ENCODE measurements around the gene AK1. TPM values are rescaled to one million over a fixed set of nuclear protein-coding genes. Genes with fewer than 3 reads are reported as not detected.
"Not testable (repeated sequence)": the region's sequence is repeated elsewhere in the genome, so short reads cannot be mapped to it uniquely, and the experiment has no call there.

The AK1 gene
- total and polyA plus RNA-seq, 2 of the 8 experiments (the other 6 are each of a cell fraction or from before 2014, with no cell fraction given), result 37.9 to 39.2 TPM

DNA sequence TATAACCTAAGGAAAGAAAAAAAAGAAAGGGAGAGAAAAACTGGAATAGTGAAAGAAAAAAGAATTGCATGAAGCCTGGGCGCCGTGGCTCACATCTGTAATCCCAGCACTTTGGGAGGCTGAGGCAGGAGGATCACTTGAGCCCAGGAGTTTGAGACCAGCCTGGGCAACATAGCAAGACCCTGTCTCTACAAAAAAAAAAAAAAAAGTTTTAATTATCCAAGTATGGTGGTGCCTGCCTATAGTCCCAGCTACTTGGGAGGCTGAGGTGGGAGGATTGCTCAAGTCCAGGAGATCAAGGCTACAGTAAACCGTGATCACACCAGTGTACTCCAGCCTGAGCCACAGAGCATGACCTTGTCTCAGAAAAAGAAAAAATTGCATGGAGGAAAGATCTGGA is 4.2 kb upstream of the AK1 start:
- POLR2A ChIA-PET (ENCODE audit: partially characterized antibody), result interaction anchor here (0.8 to 8.6 kb wide), 6 partner anchors 14 to 430 kb away, joined by 3 to 91 read pairs (median 4); partner anchors contain the start of genes CDK9, LRSAM1 and ST6GALNAC6
- not testable (repeated sequence) for H2BK5ac ChIP-seq (ENCODE audit: low read depth, low read length); H2BK15ac ChIP-seq (ENCODE audit: low read length); H2BK12ac ChIP-seq (ENCODE audit: low read depth, low read length); H4K5ac ChIP-seq (ENCODE audit: insufficient read length, low read depth, low read length); H4K20me1 ChIP-seq (replicated peaks in 1 of 2; ENCODE audit: control insufficient read depth in 1 of 2, insufficient read depth in 2 of 2, low read length in 2 of 2); H3K4me3 ChIP-seq (ENCODE audit: extremely low read depth in 1 of 4, insufficient read depth in 2 of 4, low read depth in 3 of 4, low read length in 4 of 4); H3K9me3 ChIP-seq (ENCODE audit: insufficient read depth in 2 of 2, low read depth in 1 of 2, low read length in 1 of 2); H3K79me2 ChIP-seq (ENCODE audit: control insufficient read depth in 1 of 2, insufficient read depth in 2 of 2, low read length in 2 of 2); H3K23me2 ChIP-seq (ENCODE audit: low read depth, low read length); H2BK20ac ChIP-seq (ENCODE audit: low read length); DNase-seq (ENCODE audit: low read depth in 1 of 2, low spot score in 2 of 2); H3K27ac ChIP-seq (ENCODE audit: low read depth, low read length); H3K27me3 ChIP-seq (replicated peaks in 1 of 4; ENCODE audit: control insufficient read depth in 3 of 4, extremely low read depth in 1 of 4, insufficient read depth in 3 of 4, low read length in 3 of 4); H2AFZ ChIP-seq (ENCODE audit: low read length); H4K91ac ChIP-seq (replicated peaks; ENCODE audit: insufficient read length, low read length); H3K9ac ChIP-seq (replicated peaks in 1 of 4; ENCODE audit: extremely low read depth in 1 of 4, low read depth in 3 of 4, low read length in 3 of 4); FAIRE-seq; H3K36me3 ChIP-seq (ENCODE audit: control insufficient read depth in 2 of 4, insufficient read depth in 4 of 4, low read length in 3 of 4); H3K14ac ChIP-seq (ENCODE audit: insufficient read length); H2AK5ac ChIP-seq (ENCODE audit: low read depth, low read length); H3K23ac ChIP-seq (ENCODE audit: insufficient read length); H3K18ac ChIP-seq (ENCODE audit: extremely low read depth, low read length); H2BK120ac ChIP-seq (replicated peaks; ENCODE audit: low read depth, low read length); H4K8ac ChIP-seq (ENCODE audit: extremely low read depth, insufficient read depth, low read length); H3K4ac ChIP-seq (replicated peaks; ENCODE audit: insufficient read length, low read depth, low read length); H3K4me1 ChIP-seq (replicated peaks in 1 of 4; ENCODE audit: control insufficient read depth in 3 of 4, insufficient read depth in 4 of 4, low read length in 3 of 4); H3K79me1 ChIP-seq (ENCODE audit: low read depth, low read length); H3K4me2 ChIP-seq (ENCODE audit: insufficient read depth in 1 of 2, low read depth in 2 of 2, low read length in 2 of 2); H3K56ac ChIP-seq (replicated peaks; ENCODE audit: insufficient read length, low read depth, low read length)
- CTCF ChIA-PET (ENCODE audit: partially characterized antibody), result interaction anchor here (1.0 to 2.7 kb wide), 7 partner anchors 12 to 392 kb away, joined by 3 to 11 read pairs (median 4); no protein-coding TSS in a partner anchor
- 98% methylated on average over 3 of the region's 3 CpGs; no CpG with 5 or more reads in 1 of the 2 experiments for WGBS, 2 experiments (ENCODE audit: extremely low coverage in 1 of 2, insufficient coverage in 1 of 2, insufficient read length in 1 of 2, insufficient replicate concordance in 2 of 2, low coverage in 1 of 2, low lambda C conversion rate in 2 of 2, missing lambda C conversion rate in 1 of 2)

All from H1 (cell line).